Measurements from ENCODE around the gene TRIM26. TPM values are rescaled to one million over a fixed set of nuclear protein-coding genes. Genes with fewer than 3 reads are reported as not detected.

The TRIM26 gene
- total RNA-seq, 2 donors from 2014 or later: 37.6 to 67.0 TPM

GRCh38 chr6:30157581-30157980 lies 55.6 kb downstream of the TRIM26 start:
- H3K4me3 Mint-ChIP-seq: no peak overlapping the region
- no peaks in the 10 kb centered on the region for H3K9me3 Mint-ChIP-seq
- H3K36me3 Mint-ChIP-seq (ENCODE audit: low read depth): no peaks in the 10 kb centered on the region
- no peak for ATAC-seq (replicated peaks)
- H3K4me1 Mint-ChIP-seq: peaks cover 16% of the 10 kb centered on the region
- H3K27ac Mint-ChIP-seq: no peak overlapping the region
- peaks cover 36% of the 10 kb centered on the region for H3K27me3 Mint-ChIP-seq

- ATAC-seq (replicated peaks): no peak
- Mint-ChIP-seq H3K4me1 (peaks cover 10% of the 10 kb centered on the region), H3K36me3 (ENCODE audit: low read depth) (no peaks in the 10 kb centered on the region), H3K9me3 (no peaks in the 10 kb centered on the region), H3K27ac (no peak overlapping the region), H3K27me3 (peaks cover 36% of the 10 kb centered on the region), H3K4me3 (no peak overlapping the region)
These were observed 56.4 kb downstream of the TRIM26 start for GRCh38 chr6:30156774-30157173.

- no peak for ATAC-seq (replicated peaks)
- Mint-ChIP-seq H3K27ac (no peak overlapping the region), H3K9me3 (no peaks in the 10 kb centered on the region)
These were observed 57.0 kb downstream of the TRIM26 start for GRCh38 chr6:30156262-30156599.

GRCh38 chr6:30155520-30156261 lies 57.5 kb downstream of the TRIM26 start:
- Mint-ChIP-seq H3K27me3 (peaks cover 36% of the 10 kb centered on the region), H3K4me1 (peaks cover 10% of the 10 kb centered on the region), H3K9me3 (no peaks in the 10 kb centered on the region), H3K27ac (no peak overlapping the region), H3K4me3 (no peak overlapping the region), H3K36me3 (ENCODE audit: low read depth) (no peaks in the 10 kb centered on the region)
- ATAC-seq (replicated peaks): no peak

More at GRCh38 chr6:30156262-30156599, 57.0 kb downstream of the TRIM26 start:
- no peak overlapping the region for H3K4me3 Mint-ChIP-seq
- peaks cover 10% of the 10 kb centered on the region for H3K4me1 Mint-ChIP-seq
- no peaks in the 10 kb centered on the region for H3K36me3 Mint-ChIP-seq (ENCODE audit: low read depth)
- H3K27me3 Mint-ChIP-seq: peaks cover 36% of the 10 kb centered on the region

- Mint-ChIP-seq H3K27ac (no peak overlapping the region), H3K27me3 (peaks cover 40% of the 10 kb centered on the region), H3K36me3 (ENCODE audit: low read depth) (no peaks in the 10 kb centered on the region), H3K9me3 (no peaks in the 10 kb centered on the region), H3K4me3 (no peak overlapping the region), H3K4me1 (peaks cover 10% of the 10 kb centered on the region)
- no peak for ATAC-seq (replicated peaks)
These were observed 58.3 kb downstream of the TRIM26 start for GRCh38 chr6:30154709-30155519.

GRCh38 chr6:30154061-30154460 lies 59.1 kb downstream of the TRIM26 start:
- H3K27ac Mint-ChIP-seq: no peak overlapping the region
- no peak overlapping the region for H3K4me3 Mint-ChIP-seq
- peaks cover 38% of the 10 kb centered on the region for H3K27me3 Mint-ChIP-seq

GRCh38 chr6:30152910-30153610 lies 60.1 kb downstream of the TRIM26 start:
- Mint-ChIP-seq H3K36me3 (ENCODE audit: low read depth) (no peaks in the 10 kb centered on the region), H3K27ac (peak overlapping the region; percentile 11), H3K9me3 (no peaks in the 10 kb centered on the region), H3K4me3 (no peak overlapping the region), H3K4me1 (peaks cover 2% of the 10 kb centered on the region), H3K27me3 (peaks cover 35% of the 10 kb centered on the region)
- no peak for ATAC-seq (replicated peaks)

More at GRCh38 chr6:30154061-30154460, 59.1 kb downstream of the TRIM26 start:
- Mint-ChIP-seq H3K9me3 (no peaks in the 10 kb centered on the region), H3K36me3 (ENCODE audit: low read depth) (no peaks in the 10 kb centered on the region), H3K4me1 (peaks cover 10% of the 10 kb centered on the region)
- no peak for ATAC-seq (replicated peaks)

- no peak for ATAC-seq (replicated peaks)
- H3K9me3 Mint-ChIP-seq: no peaks in the 10 kb centered on the region
- H3K4me3 Mint-ChIP-seq: no peak overlapping the region
- no peak overlapping the region for H3K27ac Mint-ChIP-seq
- no peaks in the 10 kb centered on the region for H3K36me3 Mint-ChIP-seq (ENCODE audit: low read depth)
- H3K27me3 Mint-ChIP-seq: peaks cover 40% of the 10 kb centered on the region
- no peaks in the 10 kb centered on the region for H3K4me1 Mint-ChIP-seq
These were observed 61.1 kb downstream of the TRIM26 start for GRCh38 chr6:30152016-30152673.

GRCh38 chr6:30151580-30151979 lies 61.6 kb downstream of the TRIM26 start:
- no peaks in the 10 kb centered on the region for H3K4me1 Mint-ChIP-seq
- peaks cover 40% of the 10 kb centered on the region for H3K27me3 Mint-ChIP-seq
- no peak overlapping the region for H3K4me3 Mint-ChIP-seq
- H3K36me3 Mint-ChIP-seq (ENCODE audit: low read depth): no peaks in the 10 kb centered on the region
- no peak overlapping the region for H3K27ac Mint-ChIP-seq
- no peak for ATAC-seq (replicated peaks)
- no peaks in the 10 kb centered on the region for H3K9me3 Mint-ChIP-seq

GRCh38 chr6:30150671-30151395 lies 62.4 kb downstream of the TRIM26 start:
- no peak for ATAC-seq (replicated peaks)
- Mint-ChIP-seq H3K4me1 (no peaks in the 10 kb centered on the region), H3K9me3 (no peaks in the 10 kb centered on the region), H3K4me3 (no peak overlapping the region), H3K27ac (no peak overlapping the region), H3K27me3 (peaks cover 36% of the 10 kb centered on the region), H3K36me3 (ENCODE audit: low read depth) (no peaks in the 10 kb centered on the region)

- peaks cover 37% of the 10 kb centered on the region for H3K27me3 Mint-ChIP-seq
- no peak overlapping the region for H3K4me3 Mint-ChIP-seq
- no peaks in the 10 kb centered on the region for H3K36me3 Mint-ChIP-seq (ENCODE audit: low read depth)
- no peak for ATAC-seq (replicated peaks)
- H3K27ac Mint-ChIP-seq: no peak overlapping the region
- H3K9me3 Mint-ChIP-seq: no peaks in the 10 kb centered on the region
- no peaks in the 10 kb centered on the region for H3K4me1 Mint-ChIP-seq
These were observed 63.2 kb downstream of the TRIM26 start for GRCh38 chr6:30149858-30150550.

- H3K4me1 Mint-ChIP-seq: no peaks in the 10 kb centered on the region
- peaks cover 40% of the 10 kb centered on the region for H3K27me3 Mint-ChIP-seq
- no peak overlapping the region for H3K27ac Mint-ChIP-seq
- H3K36me3 Mint-ChIP-seq (ENCODE audit: low read depth): no peaks in the 10 kb centered on the region
- H3K9me3 Mint-ChIP-seq: no peaks in the 10 kb centered on the region
- no peak overlapping the region for H3K4me3 Mint-ChIP-seq
- no peak for ATAC-seq (replicated peaks)
These were observed 64.0 kb downstream of the TRIM26 start for GRCh38 chr6:30149234-30149633.

GRCh38 chr6:30147096-30147495 lies 66.1 kb downstream of the TRIM26 start:
- no peaks in the 10 kb centered on the region for H3K36me3 Mint-ChIP-seq (ENCODE audit: low read depth)
- H3K27ac Mint-ChIP-seq: no peak overlapping the region
- no peak overlapping the region for H3K4me3 Mint-ChIP-seq
- no peaks in the 10 kb centered on the region for H3K4me1 Mint-ChIP-seq
- no peaks in the 10 kb centered on the region for H3K9me3 Mint-ChIP-seq
- ATAC-seq (replicated peaks): no peak
- peaks cover 37% of the 10 kb centered on the region for H3K27me3 Mint-ChIP-seq

Measured in activated T-helper 17 cell treated with anti-CD3 and anti-CD28 coated beads, Interleukin-2, amount 50 U/mL, for 72 hours (primary cell).